C1 segment of cervical spinal cord (tissue), 14 donors: Measurements from ENCODE around the gene FAM170B.

Source experiments
- DNase-seq, 14 donors: peaks; one replicate each; lab custom pipeline; 2025; lab: John Stamatoyannopoulos, UW

Gene FAM170B

GRCh38 chr10:49152037-49152436, 18.2 kb upstream of the FAM170B start:
- DNase-seq: no peak

- no peak for DNase-seq
Observed at GRCh38 chr10:49151481-49151880, 17.7 kb upstream of the FAM170B start.

GRCh38 chr10:49151025-49151445, 17.2 kb upstream of the FAM170B start:
- no peak for DNase-seq

DNA sequence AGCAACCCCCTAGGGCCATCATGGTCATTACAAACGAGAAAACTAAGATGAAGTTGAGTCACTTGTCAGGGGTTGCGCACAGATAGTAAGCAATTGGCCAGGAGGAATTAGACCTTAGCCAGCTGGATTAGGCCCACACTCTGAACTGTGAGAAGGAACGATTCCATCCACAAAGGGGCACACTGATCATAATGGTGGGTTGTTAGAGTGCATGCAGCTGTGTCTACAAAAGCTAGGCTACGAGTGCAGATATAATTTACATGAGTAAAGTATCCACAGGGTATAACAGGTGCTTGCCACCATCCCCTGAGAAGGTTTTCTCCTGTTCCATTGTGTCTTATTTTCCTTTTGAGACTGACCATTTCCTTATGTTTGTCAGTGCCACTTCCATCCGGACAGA, 16.6 kb upstream of the FAM170B start:
- DNase-seq: no peak

DNA sequence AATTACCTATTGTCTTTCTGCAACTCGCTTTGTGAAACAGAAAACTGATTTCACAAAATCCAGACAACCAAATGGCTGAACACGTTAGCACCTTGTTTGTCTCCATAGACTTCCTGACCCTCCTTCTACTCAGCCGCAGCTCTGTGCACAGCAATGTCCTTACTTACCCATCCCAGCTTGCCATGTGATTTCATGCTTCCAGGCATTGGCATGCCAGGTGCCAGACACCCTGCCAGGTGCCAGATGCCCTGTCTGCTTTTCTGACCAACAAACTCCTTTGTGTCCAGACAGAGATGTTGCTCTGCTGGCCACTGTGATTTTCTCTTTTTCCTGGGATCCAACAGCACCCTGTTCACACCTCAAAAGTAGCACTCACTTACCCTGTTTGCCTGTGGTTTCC, 16.1 kb upstream of the FAM170B start:
- DNase-seq: peak in 1 of 14 donors; percentile 84

DNA sequence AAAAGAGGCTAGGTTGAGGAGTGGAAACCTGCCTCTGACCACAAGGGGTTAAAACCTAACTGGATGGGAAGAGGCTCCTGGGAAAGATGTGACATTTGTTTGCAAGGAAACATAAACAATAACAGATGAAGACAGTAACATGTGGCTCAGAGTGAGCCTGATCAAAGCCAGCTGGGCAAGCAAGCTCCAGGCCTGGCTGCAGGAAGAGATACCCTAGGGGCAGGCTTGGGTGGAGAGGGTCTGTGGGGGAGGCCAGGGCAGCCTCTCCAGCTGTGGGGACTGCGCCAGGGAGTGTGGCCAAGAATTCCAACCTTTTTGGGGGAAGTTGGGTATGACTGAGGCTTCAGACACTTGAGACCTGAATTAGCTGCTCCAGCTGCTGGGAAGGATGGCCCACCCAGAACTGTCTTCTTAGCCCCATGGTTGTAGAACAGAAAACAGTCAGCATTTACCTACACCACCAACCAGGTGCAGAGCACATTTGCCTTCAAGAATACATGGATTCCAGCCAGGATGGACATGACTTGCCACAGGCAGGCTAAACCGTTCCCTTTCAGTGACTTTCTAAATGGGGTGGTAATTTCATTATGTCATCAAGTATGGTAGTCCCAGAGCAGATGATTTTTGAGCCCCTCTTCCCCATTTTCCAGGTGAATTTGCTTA, 10.4 kb upstream of the FAM170B start:
- no peak for DNase-seq

- DNase-seq: no peak
Observed at GRCh38 chr10:49143249-49143648, 9.4 kb upstream of the FAM170B start.

DNA sequence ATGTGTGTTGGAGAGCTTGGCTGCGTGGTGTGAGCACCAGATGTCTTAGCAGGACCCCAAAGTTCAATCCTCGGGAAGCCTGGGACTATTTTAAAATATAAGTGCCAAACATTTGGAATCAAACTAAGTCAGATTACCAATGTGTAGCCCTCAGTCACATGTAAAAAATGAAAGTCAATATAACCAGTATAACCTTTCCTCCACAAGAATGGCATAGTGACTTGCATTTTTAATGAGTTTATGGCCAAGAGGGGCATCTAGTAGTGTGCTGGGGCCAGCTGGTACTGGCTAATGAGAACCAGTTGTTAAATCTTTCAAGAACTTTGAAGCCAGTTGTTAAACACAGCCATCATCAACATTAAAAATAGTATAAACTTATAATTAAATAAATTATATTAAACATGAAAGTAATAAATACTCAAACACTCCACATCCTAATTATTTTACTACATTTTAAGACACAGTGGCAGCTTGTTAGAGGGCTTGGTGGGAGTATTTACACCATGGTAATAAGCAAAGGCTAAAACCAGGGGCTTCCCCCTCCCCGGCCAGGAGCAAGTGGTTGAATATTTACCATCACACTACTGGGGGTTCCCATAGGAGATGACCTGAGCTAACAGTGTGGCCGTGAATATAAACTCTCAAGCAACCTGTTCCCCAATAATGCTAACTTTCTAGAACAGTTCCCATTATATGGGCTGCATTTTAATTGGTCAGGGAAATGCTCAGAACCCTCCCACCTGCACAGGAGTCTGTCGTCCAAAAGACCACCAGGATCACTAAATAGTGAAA, 7.9 kb upstream of the FAM170B start:
- DNase-seq: no peak

- no peak for DNase-seq
Observed at GRCh38 chr10:49140304-49141177, 6.7 kb upstream of the FAM170B start.

- no peak for DNase-seq
Observed at GRCh38 chr10:49139846-49140195, 6.0 kb upstream of the FAM170B start.

DNA sequence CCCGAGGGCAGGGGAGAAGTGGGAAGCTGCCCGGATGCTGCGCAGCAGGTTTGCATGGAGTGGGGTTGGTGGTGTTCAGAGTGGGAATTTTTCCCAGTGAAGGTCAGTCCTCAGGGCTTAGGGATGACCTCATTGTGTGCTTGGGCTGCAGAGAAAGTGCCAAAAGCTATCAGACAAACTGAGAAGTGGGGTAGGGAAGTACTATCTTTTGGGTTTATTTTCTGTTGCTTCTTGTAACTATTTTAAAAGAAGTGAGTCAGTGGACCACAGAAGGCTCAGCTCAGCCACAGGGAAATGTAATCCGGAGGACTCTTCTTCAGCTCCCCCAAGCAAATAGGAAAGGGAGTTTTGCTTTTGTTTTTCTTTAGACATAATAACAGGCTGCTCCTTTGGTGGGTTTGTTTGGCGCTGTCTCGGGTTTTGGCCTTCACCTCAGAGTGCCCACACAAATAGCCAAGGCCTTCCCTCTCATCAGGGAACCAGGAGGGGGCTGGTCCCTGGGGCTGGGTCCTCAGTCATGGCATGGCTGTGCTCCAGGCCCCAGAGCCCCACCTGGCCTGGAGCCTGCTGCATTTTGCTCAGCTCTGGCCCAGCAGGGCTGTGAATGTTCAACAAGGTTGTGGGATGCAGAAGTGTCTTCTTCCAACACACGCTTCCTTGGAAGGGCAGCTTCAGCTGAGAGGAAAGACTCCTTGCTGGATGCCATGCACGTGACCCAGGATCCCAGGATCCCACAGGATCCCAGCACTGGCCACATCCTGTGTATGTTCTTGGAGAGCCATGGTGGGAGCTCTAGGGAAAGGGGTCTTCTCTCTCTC, 5.4 kb upstream of the FAM170B start:
- DNase-seq: no peak

DNA sequence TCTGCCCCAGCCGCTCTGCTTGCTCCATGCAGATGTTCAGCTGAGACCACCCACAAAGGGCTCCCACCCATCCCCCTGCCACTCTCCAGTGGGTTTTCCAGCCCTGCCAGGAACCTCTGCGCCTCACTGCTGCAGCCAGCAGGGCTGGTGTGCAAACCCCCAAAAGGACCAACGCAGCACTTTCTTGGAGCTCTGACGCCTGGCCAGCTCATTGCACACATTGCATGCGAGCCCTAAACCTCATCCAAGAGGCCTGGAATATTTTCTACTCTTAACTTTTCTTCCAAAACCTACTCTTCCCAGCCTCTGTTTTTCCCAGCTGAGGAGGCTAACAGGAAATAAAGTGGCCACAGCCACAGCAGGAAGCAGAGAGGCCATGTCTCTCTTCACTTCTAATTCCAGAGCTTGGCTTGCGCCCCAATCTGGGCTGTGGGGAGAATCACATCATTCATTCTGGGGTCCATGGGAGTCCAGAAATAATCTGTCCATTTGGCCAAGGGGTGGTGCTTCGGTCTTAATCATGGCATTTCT, 4.6 kb upstream of the FAM170B start:
- no peak for DNase-seq

DNA sequence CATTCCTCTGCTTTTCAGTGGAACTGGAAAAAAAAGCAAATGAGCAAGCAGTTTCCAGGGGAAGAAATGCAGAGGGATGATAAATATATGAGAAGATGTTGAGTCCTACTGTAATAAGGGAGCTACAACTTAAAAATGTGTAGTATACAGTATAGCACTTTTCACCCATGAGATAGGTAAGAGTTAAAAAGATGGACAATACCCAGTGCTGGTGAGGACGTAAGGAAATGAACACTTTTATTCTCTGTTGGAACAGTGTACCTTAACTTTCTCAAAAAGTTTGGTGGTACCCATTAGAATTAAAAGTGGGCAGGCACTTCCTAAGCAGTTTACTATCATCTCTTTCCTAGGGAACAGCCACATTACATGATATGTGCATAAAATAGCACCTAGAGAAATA, 2.7 kb upstream of the FAM170B start:
- DNase-seq: no peak

DNA sequence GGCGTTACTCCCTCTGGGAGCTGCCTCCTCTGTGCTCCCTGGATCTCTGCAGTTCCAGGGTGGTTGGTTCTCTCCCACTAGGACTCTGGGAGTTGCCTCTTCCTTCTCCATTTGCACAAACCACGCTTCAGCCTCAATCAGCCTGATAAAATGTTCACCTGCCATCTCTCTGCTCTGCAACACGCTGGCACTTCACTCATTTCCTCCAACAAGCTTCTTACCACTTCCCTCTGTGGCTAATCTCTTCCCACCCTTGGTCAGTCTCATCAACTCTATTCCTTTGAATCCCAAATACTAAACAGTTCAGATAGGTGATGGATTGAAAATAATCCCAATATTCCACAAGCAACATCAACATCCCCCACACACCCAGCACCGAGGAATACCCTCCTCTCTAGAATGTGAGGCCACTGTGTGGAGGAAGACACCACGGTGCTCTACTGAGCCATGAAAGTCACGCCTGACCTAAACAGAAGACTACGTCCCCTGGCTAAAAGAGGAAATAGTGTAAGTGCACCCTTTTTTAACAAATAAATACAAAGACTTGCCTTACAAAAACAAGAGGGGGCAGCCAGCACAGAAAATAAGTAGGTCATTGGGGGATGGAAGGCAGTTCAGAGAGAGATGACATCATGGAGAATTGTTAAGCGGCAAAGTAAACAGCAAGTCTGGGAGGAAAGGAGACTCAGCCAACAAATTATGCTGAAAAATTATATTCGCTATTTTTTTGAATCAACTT, 1.9 kb upstream of the FAM170B start:
- no peak for DNase-seq

GRCh38 chr10:49134327-49134726, 506 bp upstream of the FAM170B start:
- DNase-seq: no peak

GRCh38 chr10:49132362-49132737, 1.5 kb downstream of the FAM170B start:
- DNase-seq: no peak

GRCh38 chr10:49131507-49132361, 2.1 kb downstream of the FAM170B start:
- DNase-seq: no peak

DNA sequence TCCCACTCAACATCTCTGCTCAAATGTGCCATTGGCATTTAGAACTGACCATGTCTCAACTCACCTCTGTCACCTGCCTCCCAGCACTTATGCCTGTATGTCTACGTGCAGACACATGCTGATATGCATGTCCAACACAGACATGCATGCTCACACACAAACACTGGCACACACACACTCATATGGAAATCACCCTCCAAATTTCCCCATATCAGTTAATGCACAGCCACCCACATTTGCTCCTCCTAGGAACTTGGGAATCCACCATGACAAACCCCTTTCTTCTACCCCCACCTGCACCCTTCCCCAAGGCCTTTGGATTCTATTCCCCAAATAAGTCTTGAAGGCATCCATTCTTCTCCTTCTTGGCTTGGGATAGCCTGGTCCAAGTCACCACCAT, 4.4 kb downstream of the FAM170B start:
- DNase-seq: no peak

- no peak for DNase-seq
Observed at GRCh38 chr10:49128854-49129253, 5.0 kb downstream of the FAM170B start.
